ENCODE measurements around the gene ACOT11. TPM values are rescaled to one million over a fixed set of nuclear protein-coding genes. Genes with fewer than 3 reads are reported as not detected.

Gene ACOT11
- total and polyA plus RNA-seq, 8 donors, result 5.5 to 87.0 (median 19.6) TPM

- WGBS, 5 donors, result 90 to 95% (median 92%) methylated on average over 10 of the region's 10 CpGs
- no peak overlapping the region for H3K27ac ChIP-seq
- H3K27me3 ChIP-seq, result no peaks in the 10 kb centered on the region
- DNase-seq, result no peak
- TF ChIP-seq EP300 (IDR thresholded peaks at IDR 0.05) (no peak), POLR2AphosphoS5 (IDR thresholded peaks at IDR 0.05) (no peak), POLR2A (IDR thresholded peaks at IDR 0.05) (no peak)
- TF ChIP-seq, protein P1, sequence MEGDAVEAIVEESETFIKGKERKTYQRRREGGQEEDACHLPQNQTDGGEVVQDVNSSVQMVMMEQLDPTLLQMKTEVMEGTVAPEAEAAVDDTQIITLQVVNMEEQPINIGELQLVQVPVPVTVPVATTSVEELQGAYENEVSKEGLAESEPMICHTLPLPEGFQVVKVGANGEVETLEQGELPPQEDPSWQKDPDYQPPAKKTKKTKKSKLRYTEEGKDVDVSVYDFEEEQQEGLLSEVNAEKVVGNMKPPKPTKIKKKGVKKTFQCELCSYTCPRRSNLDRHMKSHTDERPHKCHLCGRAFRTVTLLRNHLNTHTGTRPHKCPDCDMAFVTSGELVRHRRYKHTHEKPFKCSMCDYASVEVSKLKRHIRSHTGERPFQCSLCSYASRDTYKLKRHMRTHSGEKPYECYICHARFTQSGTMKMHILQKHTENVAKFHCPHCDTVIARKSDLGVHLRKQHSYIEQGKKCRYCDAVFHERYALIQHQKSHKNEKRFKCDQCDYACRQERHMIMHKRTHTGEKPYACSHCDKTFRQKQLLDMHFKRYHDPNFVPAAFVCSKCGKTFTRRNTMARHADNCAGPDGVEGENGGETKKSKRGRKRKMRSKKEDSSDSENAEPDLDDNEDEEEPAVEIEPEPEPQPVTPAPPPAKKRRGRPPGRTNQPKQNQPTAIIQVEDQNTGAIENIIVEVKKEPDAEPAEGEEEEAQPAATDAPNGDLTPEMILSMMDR (IDR thresholded peaks at IDR 0.05), result no peak
- H3K36me3 ChIP-seq, result no peaks in the 10 kb centered on the region
- H3K9me3 ChIP-seq, result no peaks in the 10 kb centered on the region
- no peak overlapping the region for H3K4me3 ChIP-seq
- intact Hi-C loops (cut with DNase I; ENCODE audit: low total_unique reads), result no loop called here
- H3K4me1 ChIP-seq, result peaks cover 11 to 27% (median 21%) of the 10 kb centered on the region in 4 donors
Observed at GRCh38 chr1:54540582-54541295, 7.3 kb upstream of the ACOT11 start.

- Histone ChIP-seq H3K4me1 (peaks cover 13 to 37% (median 26%) of the 10 kb centered on the region in 4 donors), H3K9me3 (no peaks in the 10 kb centered on the region), H3K4me3 (peak overlapping the region; percentile 45 to 60 (median 56)), H3K27ac (peak overlapping the region; percentile 62 to 86 (median 81)), H3K36me3 (no peaks in the 10 kb centered on the region), H3K27me3 (no peaks in the 10 kb centered on the region)
- WGBS, 5 donors, result 1 to 3% (median 2%) methylated on average over 19 to 61 of the region's 61 CpGs
- intact Hi-C loops (cut with DNase I; ENCODE audit: low total_unique reads), result no loop called here
- DNase-seq, result peak; percentile 78 to 92
- no peak for TF ChIP-seq EP300 (IDR thresholded peaks at IDR 0.05)
- peak; percentile 7 to 38 (median 14) for TF ChIP-seq POLR2AphosphoS5 (IDR thresholded peaks at IDR 0.05)
- TF ChIP-seq, protein P1 (IDR thresholded peaks at IDR 0.05), result peak in 1 of 7 experiments; percentile 4
- no peak for TF ChIP-seq POLR2A (IDR thresholded peaks at IDR 0.05)
Observed at GRCh38 chr1:54542120-54542961, 5.7 kb upstream of the ACOT11 start.

- no peak for TF ChIP-seq POLR2A (IDR thresholded peaks at IDR 0.05)
- TF ChIP-seq EP300 (IDR thresholded peaks at IDR 0.05), result no peak
- TF ChIP-seq, protein P1 (IDR thresholded peaks at IDR 0.05), result no peak
- TF ChIP-seq POLR2AphosphoS5 (IDR thresholded peaks at IDR 0.05), result no peak
- DNase-seq, result no peak
- 45 to 54% (median 49%) methylated on average over 12 of the region's 12 CpGs for WGBS, 5 donors
- Histone ChIP-seq H3K9me3 (no peaks in the 10 kb centered on the region), H3K27ac (peak overlapping the region; percentile 62 to 86 (median 81)), H3K36me3 (no peaks in the 10 kb centered on the region), H3K27me3 (no peaks in the 10 kb centered on the region), H3K4me3 (peak overlapping the region; percentile 45 to 60 (median 56)), H3K4me1 (peaks cover 20 to 43% (median 33%) of the 10 kb centered on the region in 4 donors)
- intact Hi-C loops (cut with DNase I; ENCODE audit: low total_unique reads), result no loop called here
Observed at GRCh38 chr1:54542962-54543539, 5.0 kb upstream of the ACOT11 start.
